GM19372 (cell line): ENCODE measurements around the gene ZEB2.
A peak's percentile ranks its signal among the peaks of the same experiment; 100 is the strongest.

Experiments
- ATAC-seq: cut with Tn5 transposase; IDR thresholded peaks from one replicate; pipeline ENCODE4 v1.9.1; 2021; ENCODE audit warnings: mild to moderate bottlenecking, low read depth, moderate library complexity; ENCODE audit not compliant: unreplicated experiment

The ZEB2 gene

DNA sequence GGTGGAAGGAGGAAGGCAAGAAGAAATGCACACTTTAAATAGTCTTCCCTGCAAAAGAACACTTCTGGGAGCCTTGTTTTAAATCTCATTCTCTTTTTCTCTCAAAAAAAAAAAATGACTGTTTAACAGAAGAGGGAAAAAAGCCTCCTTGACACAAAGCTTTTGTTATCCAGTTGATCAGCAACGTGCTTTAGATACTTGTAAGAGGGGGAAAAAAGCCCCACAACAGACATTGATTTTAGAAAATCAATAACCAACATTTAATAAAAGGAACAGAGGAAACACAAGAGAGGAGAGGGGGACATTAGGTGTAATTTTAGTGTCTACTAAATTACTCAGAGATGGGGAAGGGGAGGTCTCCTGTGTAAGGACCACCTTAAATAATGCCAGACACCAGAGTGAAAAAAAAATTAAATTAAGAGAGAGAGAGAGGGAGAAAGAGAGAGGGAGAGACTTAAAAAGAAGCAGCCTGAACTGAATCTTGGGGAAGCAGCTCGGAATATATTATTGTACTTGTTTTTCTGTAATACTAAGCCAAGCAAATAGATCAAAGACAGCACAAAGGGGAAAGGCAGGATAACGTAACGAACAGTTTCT lies 4.7 kb downstream of the ZEB2 start:
- ATAC-seq: no peak

- ATAC-seq: no peak
These were observed 5.3 kb downstream of the ZEB2 start for GRCh38 chr2:144514616-144515091.

DNA sequence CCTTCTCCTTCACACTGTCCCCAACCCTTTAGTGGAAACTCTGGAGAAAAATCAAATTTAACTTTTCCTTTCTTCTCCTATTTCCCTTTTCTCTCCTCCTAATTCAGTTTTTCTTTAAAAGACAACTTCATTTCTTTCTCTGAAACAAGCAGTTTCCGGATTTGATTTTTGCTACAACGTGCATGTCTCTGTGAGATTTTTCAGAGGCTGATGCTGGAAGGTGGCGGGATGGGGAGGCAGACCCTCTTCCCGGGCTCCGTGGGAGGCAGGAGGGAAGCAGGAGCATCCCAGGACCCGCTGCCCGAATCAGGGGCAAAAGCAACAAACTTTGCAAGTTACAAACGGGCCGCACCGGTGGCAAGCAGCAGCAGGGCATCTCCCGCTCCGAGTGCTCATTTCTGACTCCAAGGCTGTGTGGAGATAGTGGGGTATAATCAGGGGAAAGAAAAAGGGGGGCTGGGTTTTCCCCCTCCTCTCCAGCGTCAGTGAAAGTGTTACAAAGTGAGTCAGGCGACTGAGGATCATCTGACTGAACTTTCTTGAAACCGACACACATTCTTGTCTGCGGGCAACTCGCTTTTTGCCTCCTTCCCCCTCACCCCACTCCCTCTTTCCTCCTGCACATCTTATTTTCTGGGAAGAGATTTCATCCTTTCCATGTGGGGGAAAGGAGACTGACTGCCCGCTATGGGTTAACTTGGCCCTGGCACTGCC lies 6.4 kb downstream of the ZEB2 start:
- no peak for ATAC-seq

DNA sequence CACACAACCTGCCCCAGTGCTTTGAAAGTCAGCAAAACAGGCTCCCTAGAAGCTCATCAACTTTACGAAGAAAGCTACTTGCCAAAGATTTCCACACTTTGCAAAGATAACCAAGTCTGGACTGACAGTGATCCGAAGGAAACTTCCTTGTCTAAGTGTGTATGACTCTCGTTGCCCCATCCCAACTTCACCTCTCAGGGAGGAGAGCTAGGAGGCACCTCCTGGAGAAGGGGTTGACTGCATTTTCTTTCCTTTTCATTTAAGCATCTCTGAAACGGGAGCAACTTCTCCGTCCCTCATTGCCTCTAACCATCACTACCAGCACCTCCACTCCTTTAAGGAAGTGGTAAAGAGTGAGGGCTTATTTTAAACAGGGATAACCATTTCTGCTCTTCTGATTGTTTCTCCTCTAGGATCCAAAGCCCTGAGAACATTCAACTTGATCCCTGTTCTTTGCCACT lies 7.0 kb downstream of the ZEB2 start:
- ATAC-seq: no peak

DNA sequence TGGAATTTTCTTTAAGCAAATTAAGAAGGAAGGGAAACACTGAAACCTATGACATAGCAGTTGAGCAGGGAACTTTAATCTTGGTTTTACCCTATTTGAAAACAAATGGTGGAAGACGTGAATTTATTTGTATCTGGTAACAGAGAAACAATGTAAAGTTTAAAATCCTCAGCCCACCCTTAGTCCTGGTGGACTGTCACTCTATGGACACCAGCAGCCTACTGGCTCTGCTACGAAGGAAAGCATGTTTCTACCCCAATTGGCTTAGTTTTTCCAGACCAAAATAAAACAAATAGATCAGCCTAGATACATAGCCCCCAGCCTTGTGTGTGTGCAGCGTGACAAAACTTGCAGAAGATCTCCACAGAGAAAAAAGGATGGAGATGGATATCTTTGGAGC lies 7.4 kb downstream of the ZEB2 start:
- no peak for ATAC-seq

- no peak for ATAC-seq
These were observed 8.0 kb downstream of the ZEB2 start for GRCh38 chr2:144511937-144512336.

GRCh38 chr2:144511226-144511810 lies 8.6 kb downstream of the ZEB2 start:
- ATAC-seq: no peak

DNA sequence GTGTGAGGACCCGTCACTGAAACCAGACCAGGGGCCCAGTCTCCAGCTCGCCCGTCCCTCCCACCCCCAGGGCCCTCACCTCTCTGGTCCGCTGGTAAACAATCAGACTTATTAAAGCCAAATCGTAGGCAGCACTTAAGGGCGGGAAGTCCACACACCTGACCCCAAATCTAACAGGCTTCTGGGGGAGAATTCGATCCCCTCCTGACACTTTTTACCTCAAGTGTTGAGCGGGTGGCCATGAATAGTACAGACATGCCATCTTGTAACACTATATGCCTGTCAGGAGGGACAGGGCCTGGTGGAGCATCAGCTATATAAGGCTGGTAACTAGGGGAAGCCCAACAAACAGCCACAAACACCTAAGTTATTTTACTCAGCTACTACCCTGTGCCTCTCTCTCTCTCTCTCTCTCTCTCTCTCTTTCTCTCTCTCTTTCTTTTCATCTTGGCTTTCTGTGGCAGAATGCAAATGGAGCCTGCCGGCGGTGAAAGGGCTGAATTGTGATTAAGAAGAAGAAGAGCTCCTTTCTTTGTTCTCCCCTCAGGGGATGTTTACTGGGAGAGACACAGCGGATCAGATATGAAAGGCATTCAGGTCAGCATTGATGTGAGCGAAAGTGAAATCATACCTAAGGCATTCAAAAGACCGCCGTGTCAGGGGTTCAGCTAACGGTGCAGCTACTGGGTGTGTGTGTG lies 9.5 kb downstream of the ZEB2 start:
- peak; percentile 59 for ATAC-seq

- ATAC-seq: no peak
These were observed 10.1 kb downstream of the ZEB2 start for GRCh38 chr2:144509879-144510221.

DNA sequence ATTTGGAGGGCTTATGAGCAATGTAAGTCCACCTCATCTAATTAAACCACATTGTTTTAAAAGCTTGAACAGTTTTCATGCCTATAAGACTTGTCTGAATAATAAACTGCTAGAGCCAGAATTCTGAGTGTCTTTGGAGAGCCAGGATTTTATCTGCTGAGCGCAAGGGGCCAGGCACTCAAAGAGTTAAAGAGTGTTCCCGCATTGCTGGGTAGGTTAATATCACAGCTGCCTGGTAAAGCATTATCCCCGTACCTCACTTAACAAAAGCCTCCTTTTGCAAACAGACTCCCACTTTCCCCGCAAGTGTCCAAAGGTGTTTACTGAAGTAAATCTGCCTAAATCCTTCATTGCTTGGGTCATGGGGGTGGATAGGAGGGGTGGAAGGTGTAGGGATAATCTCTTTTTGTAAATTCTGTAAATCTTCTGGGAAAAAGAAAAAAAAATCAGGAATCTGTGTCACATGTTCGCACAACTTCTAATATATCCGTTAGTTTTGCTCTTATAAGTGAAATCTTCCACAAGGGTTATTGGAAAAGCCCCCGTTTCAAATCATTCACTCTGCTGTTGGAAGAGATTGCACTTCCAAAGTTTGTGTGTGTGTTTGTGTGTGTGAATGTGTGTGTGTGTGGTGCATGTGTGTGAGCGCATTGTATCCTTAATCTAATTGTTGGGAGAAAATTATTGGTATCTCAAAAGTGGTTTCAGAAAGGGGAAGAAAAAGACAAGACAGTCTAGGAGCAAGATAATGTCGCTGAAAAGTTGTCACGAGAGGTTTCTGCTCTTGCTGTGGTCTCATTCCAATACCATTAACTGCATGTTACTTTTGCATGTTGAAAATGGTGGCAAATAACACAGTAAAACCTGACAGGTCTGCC lies 10.7 kb downstream of the ZEB2 start:
- ATAC-seq: no peak

DNA sequence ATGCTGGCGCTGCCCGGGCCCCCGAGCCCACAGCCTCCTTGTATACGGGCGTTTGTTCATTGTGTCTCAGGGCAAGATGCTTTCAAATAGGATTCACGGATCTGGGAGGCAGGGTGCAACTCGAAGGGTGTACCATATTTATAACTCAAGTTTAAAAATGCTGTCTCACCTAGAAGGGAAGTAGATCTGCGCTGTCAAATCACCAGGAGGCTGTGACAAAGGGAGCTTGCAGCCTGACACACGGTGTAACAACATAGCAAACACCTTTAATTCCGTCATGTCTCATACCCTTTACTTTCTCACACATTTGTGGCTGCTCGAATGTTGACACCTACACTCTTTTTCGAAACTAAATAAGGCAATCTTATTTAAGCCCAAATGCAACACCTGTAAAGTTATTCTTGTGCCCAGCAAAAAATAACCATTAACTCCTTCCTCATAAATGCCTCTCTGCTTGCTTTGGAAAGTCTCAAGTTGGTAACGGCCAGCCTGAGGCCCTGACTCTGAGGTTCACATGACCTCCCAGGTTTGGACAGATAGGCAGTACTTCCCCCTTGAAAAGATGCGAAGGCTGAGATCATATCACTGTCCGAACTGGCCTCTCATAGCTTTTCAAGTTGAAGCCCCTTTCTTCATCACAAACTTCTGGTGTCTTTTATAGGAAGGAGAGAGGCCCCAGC lies 11.6 kb downstream of the ZEB2 start:
- ATAC-seq: no peak

GRCh38 chr2:144507441-144508171 lies 12.3 kb downstream of the ZEB2 start:
- ATAC-seq: no peak

GRCh38 chr2:144505245-144505831 lies 14.6 kb downstream of the ZEB2 start:
- ATAC-seq: no peak

- ATAC-seq: no peak
These were observed 15.7 kb downstream of the ZEB2 start for GRCh38 chr2:144504218-144504641.

GRCh38 chr2:144503242-144503641 lies 16.7 kb downstream of the ZEB2 start:
- no peak for ATAC-seq

- no peak for ATAC-seq
These were observed 17.6 kb downstream of the ZEB2 start for GRCh38 chr2:144502369-144502768.

DNA sequence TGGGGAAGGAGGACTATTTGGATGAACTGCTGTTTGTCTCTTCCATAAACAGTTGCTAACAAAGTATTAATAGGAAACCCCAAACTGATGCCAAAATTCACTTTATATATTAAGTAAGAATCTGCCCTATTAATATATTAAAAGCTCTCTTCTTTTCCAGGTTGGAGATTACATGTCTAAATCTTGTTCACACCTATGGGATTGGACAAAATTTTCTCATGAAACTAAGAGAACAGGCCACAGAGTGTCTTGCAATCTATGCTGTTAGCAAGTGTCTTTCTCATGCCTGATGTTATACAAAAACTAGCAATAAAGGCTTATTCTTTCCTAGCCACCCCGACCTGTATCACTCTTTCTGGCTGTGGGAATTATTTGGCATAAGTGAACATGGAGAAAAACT lies 18.3 kb downstream of the ZEB2 start:
- no peak for ATAC-seq

- ATAC-seq: no peak
These were observed 18.8 kb downstream of the ZEB2 start for GRCh38 chr2:144501118-144501517.

DNA sequence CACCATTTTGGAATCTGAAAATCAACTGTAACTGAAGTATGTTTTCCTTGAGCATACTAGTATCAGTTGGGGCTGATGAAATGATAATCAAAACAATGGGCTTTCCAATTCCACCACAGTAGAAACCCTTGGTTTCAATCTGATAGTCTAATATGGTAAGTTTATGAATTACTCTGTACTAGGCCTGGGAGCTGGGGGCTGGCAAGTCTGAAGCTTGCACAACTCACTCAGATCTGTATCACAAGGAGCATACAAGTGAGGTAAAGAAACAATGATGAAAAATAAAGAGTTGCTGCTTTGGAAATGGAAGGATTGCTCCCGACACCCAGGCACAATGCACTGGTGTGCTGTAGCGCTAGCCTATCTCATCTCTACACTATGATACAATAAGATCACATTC lies 19.4 kb downstream of the ZEB2 start:
- no peak for ATAC-seq
